Neural progenitor cell (in vitro differentiated cells): ENCODE measurements around the gene DRAP1. TPM values are rescaled to one million over a fixed set of nuclear protein-coding genes. Genes with fewer than 3 reads are reported as not detected.

Source experiments
- DNase-seq: peaks from one replicate; pipeline ENCODE4 v3.0.0-alpha.2; 2016; ENCODE audit warnings: low spot score
- H2AFZ ChIP-seq: fragments of 200-600 bp; sonication (generic); replicated peaks from 2 replicates; pipeline ENCODE4 v1.6.1; 2016; ENCODE audit warnings: antibody characterized with exemption
- H3F3A ChIP-seq: fragments of 200-600 bp; sonication (generic); 2 replicates; pipeline ENCODE4 v1.6.1; 2016; ENCODE audit warnings: antibody characterized with exemption, low read depth
- H3K27ac ChIP-seq: fragments of 200-600 bp; sonication (generic); 2 replicates; pipeline ENCODE4 v1.5.1; 2016; ENCODE audit warnings: mild to moderate bottlenecking
- H3K27me3 ChIP-seq: fragments of 200-600 bp; sonication (generic); 2 replicates; pipeline ENCODE4 v1.6.1; 2016; ENCODE audit warnings: mild to moderate bottlenecking, moderate library complexity
- H3K36me3 ChIP-seq: fragments of 200-600 bp; sonication (generic); 2 replicates; pipeline ENCODE4 v1.5.1; 2016
- H3K4me1 ChIP-seq: fragments of 200-600 bp; sonication (generic); 2 replicates; pipeline ENCODE4 v1.6.1; 2016; ENCODE audit warnings: mixed run types
- H3K4me2 ChIP-seq: fragments of 200-600 bp; sonication (generic); 2 replicates; pipeline ENCODE4 v1.6.1; 2016
- H3K4me3 ChIP-seq: fragments of 200-600 bp; sonication (generic); 2 replicates; pipeline ENCODE4 v1.5.1; 2016
- H3K79me2 ChIP-seq: fragments of 200-600 bp; sonication (generic); 2 replicates; pipeline ENCODE4 v1.6.1; 2016; ENCODE audit warnings: low read depth
- H3K9ac ChIP-seq: fragments of 200-600 bp; sonication (generic); 2 replicates; pipeline ENCODE4 v1.6.1; 2016
- H3K9me3 ChIP-seq: fragments of 200-600 bp; sonication (generic); 2 replicates; pipeline ENCODE4 v1.5.1; 2016; ENCODE audit warnings: low read depth
- H4K20me1 ChIP-seq: fragments of 200-600 bp; sonication (generic); 2 replicates; pipeline ENCODE4 v1.6.1; 2016; ENCODE audit warnings: low read depth
- H3K27ac Mint-ChIP-seq: 3 replicates; pipeline ENCODE4 v1.8.0; 2021; ENCODE audit warnings: mixed read lengths
- H3K27me3 Mint-ChIP-seq: 2 replicates; pipeline ENCODE4 v1.8.0; 2022; ENCODE audit warnings: low read depth, mild to moderate bottlenecking, inconsistent platforms, moderate library complexity, mixed read lengths; ENCODE audit not compliant: insufficient read depth
- H3K36me3 Mint-ChIP-seq: 3 replicates; pipeline ENCODE4 v1.8.0; 2021; ENCODE audit warnings: mixed read lengths
- H3K4me1 Mint-ChIP-seq: 3 replicates; pipeline ENCODE4 v1.8.0; 2021; ENCODE audit warnings: mixed read lengths
- H3K4me3 Mint-ChIP-seq: 3 replicates; pipeline ENCODE4 v1.8.0; 2021; ENCODE audit warnings: mild to moderate bottlenecking, moderate library complexity, mixed read lengths
- H3K9me3 Mint-ChIP-seq: 3 replicates; pipeline ENCODE4 v1.8.0; 2020; ENCODE audit warnings: mixed read lengths
- CTCF ChIP-seq: fragments of 200-600 bp; sonication (generic); IDR thresholded peaks from 2 replicates; pipeline ENCODE4 v1.5.1; 2017; ENCODE audit warnings: antibody characterized with exemption, mild to moderate bottlenecking
- EZH2 ChIP-seq: fragments of 200-600 bp; sonication (generic); IDR thresholded peaks from 2 replicates; pipeline ENCODE4 v1.6.1; 2017; ENCODE audit warnings: antibody characterized with exemption, mild to moderate bottlenecking, moderate library complexity
- EZH2phosphoT487 ChIP-seq: fragments of 200-600 bp; sonication (generic); IDR thresholded peaks from 2 replicates; pipeline ENCODE4 v1.6.1; 2017; ENCODE audit warnings: antibody characterized with exemption
- total RNA-seq: library from RNA; depleted of rRNA; stranded (reverse); fragments of >200 nt; gene quantifications from 2 replicates; pipeline ENCODE4 v1.2.3, GENCODE V29; 2015; ENCODE audit warnings: low replicate concordance

Gene DRAP1
- total RNA-seq, 1 donor from 2014 or later, result 51.0 TPM

GRCh38 chr11:65964906-65965305 is 45.7 kb downstream of the DRAP1 start:
- H3K9me3 Mint-ChIP-seq, result no peaks in the 10 kb centered on the region
- H3K27me3 Mint-ChIP-seq, result peaks cover 4% of the 10 kb centered on the region
- TF ChIP-seq CTCF (no peak), EZH2phosphoT487 (no peak)
- H3K4me1 ChIP-seq, result peaks cover 9% of the 10 kb centered on the region
- H3K4me2 ChIP-seq, result no peak overlapping the region
- H3K27me3 ChIP-seq, result no peaks in the 10 kb centered on the region
- peak overlapping the region; percentile 98 for H3K4me3 Mint-ChIP-seq
- H3K79me2 ChIP-seq, result peaks cover 31% of the 10 kb centered on the region
- no peak overlapping the region for H3K27ac ChIP-seq
- H3K9ac ChIP-seq, result no peak overlapping the region
- no peak for DNase-seq
- no peak overlapping the region for H3K4me3 ChIP-seq
- H3K36me3 Mint-ChIP-seq, result peaks cover 30% of the 10 kb centered on the region
- H3F3A ChIP-seq, result peaks cover 4% of the 10 kb centered on the region
- peaks cover 25% of the 10 kb centered on the region for H3K4me1 Mint-ChIP-seq
- no peaks in the 10 kb centered on the region for H3K9me3 ChIP-seq
- H3K36me3 ChIP-seq, result no peaks in the 10 kb centered on the region
- no peak overlapping the region for H2AFZ ChIP-seq
- peaks cover 18% of the 10 kb centered on the region for H4K20me1 ChIP-seq
- no peak overlapping the region for H3K27ac Mint-ChIP-seq

GRCh38 chr11:65965986-65966762 is 46.9 kb downstream of the DRAP1 start:
- Mint-ChIP-seq H3K36me3 (peaks cover 37% of the 10 kb centered on the region), H3K4me3 (no peak overlapping the region), H3K27me3 (peaks cover 4% of the 10 kb centered on the region), H3K27ac (no peak overlapping the region), H3K9me3 (no peaks in the 10 kb centered on the region), H3K4me1 (peaks cover 29% of the 10 kb centered on the region)
- Histone ChIP-seq H3K9ac (no peak overlapping the region), H4K20me1 (peaks cover 18% of the 10 kb centered on the region), H3K4me3 (no peak overlapping the region), H3K9me3 (no peaks in the 10 kb centered on the region), H3K4me2 (no peak overlapping the region), H3K79me2 (peaks cover 31% of the 10 kb centered on the region), H3K36me3 (no peaks in the 10 kb centered on the region), H3K27ac (no peak overlapping the region), H3K27me3 (no peaks in the 10 kb centered on the region), H3F3A (peaks cover 1% of the 10 kb centered on the region), H2AFZ (no peak overlapping the region), H3K4me1 (peaks cover 9% of the 10 kb centered on the region)
- DNase-seq, result no peak
- TF ChIP-seq EZH2phosphoT487, result no peak
- TF ChIP-seq CTCF, result no peak

- H3K4me1 ChIP-seq, result peaks cover 7% of the 10 kb centered on the region
Observed at GRCh38 chr11:65967329-65967934, 48.2 kb downstream of the DRAP1 start.

More at GRCh38 chr11:65967329-65967934, 48.2 kb downstream of the DRAP1 start:
- Histone ChIP-seq H3K9ac (no peak overlapping the region), H3K79me2 (peaks cover 22% of the 10 kb centered on the region), H3K36me3 (no peaks in the 10 kb centered on the region), H3K27ac (no peak overlapping the region), H3K4me3 (no peak overlapping the region), H2AFZ (no peak overlapping the region), H3K9me3 (no peaks in the 10 kb centered on the region), H3F3A (no peaks in the 10 kb centered on the region), H4K20me1 (peaks cover 14% of the 10 kb centered on the region), H3K4me2 (no peak overlapping the region), H3K27me3 (no peaks in the 10 kb centered on the region)
- Mint-ChIP-seq H3K36me3 (peaks cover 43% of the 10 kb centered on the region), H3K9me3 (no peaks in the 10 kb centered on the region), H3K27ac (no peak overlapping the region), H3K27me3 (peaks cover 4% of the 10 kb centered on the region), H3K4me1 (peaks cover 25% of the 10 kb centered on the region), H3K4me3 (no peak overlapping the region)
- DNase-seq, result no peak
- TF ChIP-seq EZH2, result no peak
- TF ChIP-seq CTCF, result no peak
- no peak for TF ChIP-seq EZH2phosphoT487
